Fibroblast of mammary gland (primary cell): ENCODE data around the gene CDK15.
A peak's percentile ranks its signal among the peaks of the same experiment; 100 is the strongest.

Experiments
- DNase-seq: peaks from one replicate; pipeline ENCODE4 v3.0.0-alpha.2; 2010; ENCODE audit warnings: low read depth
- H3K4me3 ChIP-seq: 2 replicates; pipeline ENCODE4 v1.5.1; 2011; ENCODE audit warnings: low read depth, mild to moderate bottlenecking, low read length, moderate library complexity; ENCODE audit not compliant: control insufficient read depth
- TF ChIP-seq, protein P1 (sequence below): conservative IDR thresholded peaks from 2 replicates; pipeline ENCODE4 v1.5.1; 2011; ENCODE audit warnings: low read depth, low read length, inconsistent platforms; ENCODE audit not compliant: control insufficient read depth, insufficient read depth

CDK15 gene

DNA sequence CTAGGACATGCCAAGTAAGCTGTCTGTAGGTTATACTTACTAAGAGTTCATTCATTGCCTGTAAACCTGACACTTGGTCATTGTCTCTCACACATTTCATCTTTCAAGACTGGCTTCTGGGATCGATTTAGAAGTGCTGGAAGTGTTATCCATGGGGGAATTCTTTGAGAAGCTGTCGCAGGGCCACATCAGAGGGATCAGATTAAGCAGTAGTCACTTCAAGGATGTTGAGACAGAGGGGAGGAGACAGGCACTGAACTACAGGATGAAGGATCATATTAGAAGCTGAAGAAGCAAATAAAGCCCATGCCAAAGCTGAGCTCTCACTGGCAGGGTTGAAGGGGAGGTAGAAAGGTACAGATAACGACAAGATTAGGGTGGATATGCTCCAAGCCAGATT lies 49.0 kb downstream of the CDK15 start:
- TF ChIP-seq, protein P1, sequence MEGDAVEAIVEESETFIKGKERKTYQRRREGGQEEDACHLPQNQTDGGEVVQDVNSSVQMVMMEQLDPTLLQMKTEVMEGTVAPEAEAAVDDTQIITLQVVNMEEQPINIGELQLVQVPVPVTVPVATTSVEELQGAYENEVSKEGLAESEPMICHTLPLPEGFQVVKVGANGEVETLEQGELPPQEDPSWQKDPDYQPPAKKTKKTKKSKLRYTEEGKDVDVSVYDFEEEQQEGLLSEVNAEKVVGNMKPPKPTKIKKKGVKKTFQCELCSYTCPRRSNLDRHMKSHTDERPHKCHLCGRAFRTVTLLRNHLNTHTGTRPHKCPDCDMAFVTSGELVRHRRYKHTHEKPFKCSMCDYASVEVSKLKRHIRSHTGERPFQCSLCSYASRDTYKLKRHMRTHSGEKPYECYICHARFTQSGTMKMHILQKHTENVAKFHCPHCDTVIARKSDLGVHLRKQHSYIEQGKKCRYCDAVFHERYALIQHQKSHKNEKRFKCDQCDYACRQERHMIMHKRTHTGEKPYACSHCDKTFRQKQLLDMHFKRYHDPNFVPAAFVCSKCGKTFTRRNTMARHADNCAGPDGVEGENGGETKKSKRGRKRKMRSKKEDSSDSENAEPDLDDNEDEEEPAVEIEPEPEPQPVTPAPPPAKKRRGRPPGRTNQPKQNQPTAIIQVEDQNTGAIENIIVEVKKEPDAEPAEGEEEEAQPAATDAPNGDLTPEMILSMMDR: no peak
- peak; percentile 22 for DNase-seq

GRCh38 chr2:201857326-201857725 lies 51.0 kb downstream of the CDK15 start:
- H3K4me3 ChIP-seq: no peak overlapping the region
- TF ChIP-seq, protein P1: no peak
- no peak for DNase-seq

More for the DNA sequence above, 49.0 kb downstream of the CDK15 start:
- H3K4me3 ChIP-seq: no peak overlapping the region

DNA sequence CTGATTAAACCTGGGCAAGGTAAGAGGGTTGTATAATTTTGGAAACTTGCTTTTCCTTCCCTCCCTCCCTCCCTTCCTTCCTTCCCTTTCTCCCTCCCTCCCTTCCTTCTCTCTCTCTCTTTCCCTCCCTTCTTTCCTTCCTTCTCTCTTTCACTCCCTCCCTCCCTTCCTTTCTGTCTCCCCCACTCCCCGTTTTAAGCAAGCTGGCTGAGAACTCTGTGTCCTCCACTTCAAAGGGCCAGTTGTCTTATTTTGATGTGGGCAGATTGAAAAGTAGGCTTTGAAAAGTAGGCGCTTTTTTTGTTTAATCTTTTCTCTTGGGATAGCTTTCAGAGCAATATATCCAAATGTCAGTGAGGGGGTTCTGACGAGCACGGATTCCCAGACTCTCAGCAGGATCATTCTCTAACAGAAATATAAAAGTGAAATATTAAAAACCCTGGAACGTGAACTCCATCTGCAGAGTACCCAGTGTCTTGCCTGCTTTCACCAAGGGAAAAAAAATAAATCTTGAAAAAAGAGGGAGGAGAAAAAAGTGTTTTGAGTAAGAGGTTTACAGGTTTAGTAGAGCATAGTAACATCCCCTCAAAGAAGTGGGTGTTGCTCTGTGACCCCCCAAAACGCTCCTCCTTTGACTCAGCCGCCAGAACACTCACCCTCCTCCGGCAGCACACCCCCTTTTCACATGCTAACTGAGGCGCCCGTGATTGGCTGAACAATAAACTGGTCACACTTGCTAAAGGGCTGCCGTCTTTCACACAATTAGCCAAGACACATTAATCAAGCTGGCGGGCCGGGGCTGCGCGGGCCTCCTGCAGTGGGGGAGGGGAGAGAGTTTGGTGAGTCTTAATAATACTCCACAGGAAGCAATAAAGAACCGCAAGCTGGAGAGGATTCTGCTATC lies 52.2 kb downstream of the CDK15 start:
- no peak overlapping the region for H3K4me3 ChIP-seq
- DNase-seq: peak; percentile 67
- TF ChIP-seq, protein P1: no peak

GRCh38 chr2:201859949-201860348 lies 53.6 kb downstream of the CDK15 start:
- TF ChIP-seq, protein P1: no peak
- H3K4me3 ChIP-seq: no peak overlapping the region
- peak; percentile 41 for DNase-seq

GRCh38 chr2:201860636-201861066 lies 54.3 kb downstream of the CDK15 start:
- DNase-seq: peak; percentile 86
- TF ChIP-seq, protein P1: peak; percentile 93
- H3K4me3 ChIP-seq: no peak overlapping the region

DNA sequence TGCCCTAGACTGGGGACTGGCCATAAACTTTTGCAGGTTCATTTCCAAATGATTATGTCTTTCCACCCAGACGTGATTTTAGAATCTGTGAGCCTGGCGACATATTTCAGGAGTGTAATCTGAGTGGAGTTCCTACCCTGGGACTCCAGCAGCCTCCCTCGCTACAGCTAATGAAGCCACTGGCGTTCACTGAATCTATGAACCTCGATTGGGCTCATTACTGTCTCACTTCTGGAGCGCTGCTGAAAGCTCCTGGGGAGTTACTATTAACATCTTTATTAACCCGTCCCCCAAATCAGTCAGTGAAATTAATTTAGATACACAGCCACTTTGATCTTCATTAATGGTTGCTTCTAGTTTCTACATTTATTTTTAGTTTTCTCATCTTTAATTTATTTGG lies 56.5 kb downstream of the CDK15 start:
- DNase-seq: no peak
- TF ChIP-seq, protein P1: no peak
- no peak overlapping the region for H3K4me3 ChIP-seq
